ENCODE results near the gene MYO10.

- TF ChIP-seq POLR2A (IDR thresholded peaks at IDR 0.05; ENCODE audit: low read depth, low read length) (no peak), POLR2AphosphoS5 (IDR thresholded peaks at IDR 0.05; ENCODE audit: low read depth, low read length) (no peak), TAF1 (IDR thresholded peaks at IDR 0.05; ENCODE audit: low read depth, low read length) (no peak)
These were observed 176.8 kb downstream of the MYO10 start for GRCh38 chr5:16759147-16759773.
